Esophagus muscularis mucosa (tissue), 4 donors: ENCODE data around the gene SLC7A8. TPM values are rescaled to one million over a fixed set of nuclear protein-coding genes. Genes with fewer than 3 reads are reported as not detected.

Experiments used
- DNase-seq: peaks from one replicate; pipeline ENCODE4 v3.0.0-alpha.2; 2017; ENCODE audit errors: extremely low spot score
- H3K27ac ChIP-seq, 4 donors: fragments of 200-600 bp; sonication (generic); replicated peaks in 1 of 4; 1 replicate in 3 of 4; 2 replicates in 1 of 4; pipeline ENCODE4 v1.5.1; 2016 to 2019; ENCODE audit warnings: mild to moderate bottlenecking in 1 of 4
- H3K27me3 ChIP-seq, 4 donors: fragments of 200-600 bp; sonication (generic); one replicate each; pipeline versions ENCODE4 v1.5.1 to v1.6.0; 2016 to 2019
- H3K36me3 ChIP-seq, 4 donors: fragments of 200-600 bp; sonication (generic); one replicate each; pipeline ENCODE4 v1.5.1; 2016 to 2019
- H3K4me1 ChIP-seq, 4 donors: fragments of 200-600 bp; sonication (generic); one replicate each; pipeline ENCODE4 v1.5.1; 2016 to 2019
- H3K4me3 ChIP-seq, 4 donors: fragments of 200-600 bp; sonication (generic); 1 replicate in 2 of 4; 2 replicates in 2 of 4; pipeline ENCODE4 v1.5.1; 2016 to 2019; ENCODE audit warnings: mild to moderate bottlenecking in 4 of 4, moderate library complexity in 1 of 4
- H3K9me3 ChIP-seq, 4 donors: fragments of 200-600 bp; sonication (generic); 1 replicate in 3 of 4; 2 replicates in 1 of 4; pipeline ENCODE4 v1.5.1; 2016 to 2019
- EP300 ChIP-seq: sonication (generic); formaldehyde crosslinking; IDR thresholded peaks from one replicate; pipeline ENCODE4 v1.6.1; 2017; ENCODE audit warnings: antibody characterized with exemption
- POLR2A ChIP-seq: fragments of 450-650 bp; IDR thresholded peaks from one replicate; pipeline ENCODE4 v1.6.1; 2017; ENCODE audit warnings: antibody characterized with exemption, moderate library complexity, mild to moderate bottlenecking, low read depth
- POLR2AphosphoS5 ChIP-seq, 2 donors: sonication (generic); formaldehyde crosslinking; IDR thresholded peaks; one replicate each; pipeline ENCODE4 v1.6.1; 2017; ENCODE audit warnings: antibody characterized with exemption in 2 of 2
- WGBS: methylation state at CpG from one replicate; pipeline ENCODE4 v1.1.5; 2018; 5-methylcytosine and 5-hydroxymethylcytosine counted together
- intact Hi-C: fragments of 100-400 bp; cut with DNase I; formaldehyde crosslinking; loops from one replicate; pipeline ENCODE4 v1.15.1; 2023
- total RNA-seq, 4 donors: library from RNA; depleted of rRNA; stranded (reverse); fragments of >200 nt; gene quantifications; one replicate each; pipeline versions ENCODE4 v1.1.0 to v1.2.1, GENCODE V29; 2016
- TF ChIP-seq, protein P1 (sequence below), 3 experiments: fragments of 200-600 bp in 2 of 3; fragments of 450-650 bp in 1 of 3; sonication (generic) in 2 of 3; IDR thresholded peaks; one replicate each; pipeline ENCODE4 v1.5.1; 2017 to 2019; ENCODE audit warnings: antibody characterized with exemption in 3 of 3, mild to moderate bottlenecking in 2 of 3, moderate library complexity in 1 of 3

Gene SLC7A8
- total RNA-seq, 4 donors from 2014 or later, result 19.5 to 48.3 (median 32.5) TPM

DNA sequence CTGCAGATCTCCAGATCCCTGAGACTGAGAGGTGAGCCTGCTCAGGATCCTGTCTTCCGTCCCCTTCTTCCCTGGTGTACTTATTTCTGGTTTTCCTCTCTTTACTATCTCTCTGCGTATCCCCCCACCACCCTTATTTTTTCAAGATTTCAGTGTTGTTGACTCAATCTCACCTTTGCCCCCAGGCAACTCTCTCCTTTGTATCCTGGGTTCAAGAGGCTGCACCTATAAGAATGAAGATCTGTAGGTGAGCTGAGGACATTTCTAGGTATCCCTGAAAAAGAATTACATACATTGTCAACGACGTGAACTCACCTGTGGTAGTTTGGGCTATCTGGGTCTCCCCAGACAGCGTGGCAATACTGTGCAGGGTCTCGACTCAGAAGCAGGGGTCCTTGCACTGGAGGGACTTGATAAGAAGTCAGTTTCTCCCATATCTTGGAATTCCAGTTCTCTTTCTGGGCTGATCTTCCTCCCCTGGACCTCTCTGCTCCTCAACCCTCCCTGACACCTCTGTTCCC lies 79.3 kb downstream of the SLC7A8 start:
- no peak for DNase-seq
- 91% methylated on average over 6 of the region's 6 CpGs for WGBS
- Histone ChIP-seq H3K27ac (no peak overlapping the region), H3K4me3 (no peak overlapping the region), H3K4me1 (peaks cover 0 to 13% (median 2%) of the 10 kb centered on the region in 4 donors), H3K36me3 (peaks cover 0 to 5% (median 3%) of the 10 kb centered on the region in 4 donors), H3K27me3 (no peaks in the 10 kb centered on the region), H3K9me3 (no peaks in the 10 kb centered on the region)
- intact Hi-C loops, result no loop called here
- TF ChIP-seq EP300, result no peak
- TF ChIP-seq POLR2A, result no peak
- TF ChIP-seq, protein P1, sequence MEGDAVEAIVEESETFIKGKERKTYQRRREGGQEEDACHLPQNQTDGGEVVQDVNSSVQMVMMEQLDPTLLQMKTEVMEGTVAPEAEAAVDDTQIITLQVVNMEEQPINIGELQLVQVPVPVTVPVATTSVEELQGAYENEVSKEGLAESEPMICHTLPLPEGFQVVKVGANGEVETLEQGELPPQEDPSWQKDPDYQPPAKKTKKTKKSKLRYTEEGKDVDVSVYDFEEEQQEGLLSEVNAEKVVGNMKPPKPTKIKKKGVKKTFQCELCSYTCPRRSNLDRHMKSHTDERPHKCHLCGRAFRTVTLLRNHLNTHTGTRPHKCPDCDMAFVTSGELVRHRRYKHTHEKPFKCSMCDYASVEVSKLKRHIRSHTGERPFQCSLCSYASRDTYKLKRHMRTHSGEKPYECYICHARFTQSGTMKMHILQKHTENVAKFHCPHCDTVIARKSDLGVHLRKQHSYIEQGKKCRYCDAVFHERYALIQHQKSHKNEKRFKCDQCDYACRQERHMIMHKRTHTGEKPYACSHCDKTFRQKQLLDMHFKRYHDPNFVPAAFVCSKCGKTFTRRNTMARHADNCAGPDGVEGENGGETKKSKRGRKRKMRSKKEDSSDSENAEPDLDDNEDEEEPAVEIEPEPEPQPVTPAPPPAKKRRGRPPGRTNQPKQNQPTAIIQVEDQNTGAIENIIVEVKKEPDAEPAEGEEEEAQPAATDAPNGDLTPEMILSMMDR (IDR thresholded peaks at IDR 0.05), result no peak
- TF ChIP-seq POLR2AphosphoS5 (IDR thresholded peaks at IDR 0.05), result no peak

DNA sequence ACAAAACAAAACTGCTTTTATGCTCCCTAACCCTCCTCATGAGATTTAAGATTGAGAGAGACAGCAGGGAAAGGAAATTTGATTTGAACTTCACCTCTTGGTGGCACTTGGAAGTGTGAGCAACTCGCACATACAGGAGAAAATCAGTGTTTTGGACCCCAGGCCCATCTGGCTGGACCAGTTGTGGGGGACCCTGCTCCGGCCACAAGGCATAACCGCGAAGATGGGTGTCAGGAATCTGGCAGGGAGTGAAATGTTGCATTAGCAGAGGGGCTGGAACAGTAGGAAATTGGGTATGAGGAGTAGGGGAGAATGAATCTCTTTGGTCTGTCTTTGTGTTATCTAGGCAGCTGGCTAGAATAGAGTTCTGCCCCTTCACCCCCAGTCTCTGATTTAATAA lies 79.9 kb downstream of the SLC7A8 start:
- TF ChIP-seq, protein P1 (IDR thresholded peaks at IDR 0.05), result no peak
- TF ChIP-seq POLR2AphosphoS5 (IDR thresholded peaks at IDR 0.05), result no peak
- TF ChIP-seq POLR2A, result no peak
- peaks cover 0 to 14% (median 2%) of the 10 kb centered on the region in 4 donors for H3K4me1 ChIP-seq
- intact Hi-C loops, result no loop called here
- peaks cover 0 to 11% (median 9%) of the 10 kb centered on the region in 4 donors for H3K36me3 ChIP-seq
- no peak overlapping the region for H3K4me3 ChIP-seq
- 75% methylated on average over 4 of the region's 4 CpGs for WGBS
- H3K27ac ChIP-seq, result no peak overlapping the region
- H3K9me3 ChIP-seq, result no peaks in the 10 kb centered on the region
- no peak for DNase-seq
- H3K27me3 ChIP-seq, result no peaks in the 10 kb centered on the region

DNA sequence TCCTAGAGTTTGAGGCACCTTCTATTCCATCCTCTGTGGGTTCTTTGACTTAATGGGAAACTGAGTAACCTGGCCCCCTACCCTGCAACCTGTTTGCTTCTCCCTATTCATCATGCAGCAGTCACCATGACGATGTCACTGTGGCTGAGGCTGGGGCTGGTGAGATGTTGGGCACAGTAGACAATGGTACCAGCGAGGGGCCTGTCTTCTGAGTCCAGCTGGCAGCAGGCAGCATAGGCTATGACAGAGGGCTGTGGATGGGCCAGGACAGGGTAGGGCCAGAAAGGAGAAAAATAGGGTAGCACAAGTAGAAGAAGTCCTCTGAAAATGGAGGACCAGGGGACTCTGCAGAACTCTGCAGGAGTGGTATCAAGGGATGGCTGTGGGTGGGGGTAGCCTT lies 80.7 kb downstream of the SLC7A8 start:
- intact Hi-C loops, result no loop called here
- no peak overlapping the region for H3K27ac ChIP-seq
- peaks cover 1 to 20% (median 3%) of the 10 kb centered on the region in 4 donors for H3K4me1 ChIP-seq
- H3K9me3 ChIP-seq, result no peaks in the 10 kb centered on the region
- DNase-seq, result no peak
- WGBS, result 84% methylated on average over 2 of the region's 2 CpGs
- H3K4me3 ChIP-seq, result no peak overlapping the region
- no peaks in the 10 kb centered on the region for H3K27me3 ChIP-seq
- H3K36me3 ChIP-seq, result peaks cover 0 to 19% (median 16%) of the 10 kb centered on the region in 4 donors
- TF ChIP-seq POLR2A (no peak), EP300 (no peak), POLR2AphosphoS5 (IDR thresholded peaks at IDR 0.05) (no peak)
- TF ChIP-seq, protein P1 (IDR thresholded peaks at IDR 0.05), result no peak

DNA sequence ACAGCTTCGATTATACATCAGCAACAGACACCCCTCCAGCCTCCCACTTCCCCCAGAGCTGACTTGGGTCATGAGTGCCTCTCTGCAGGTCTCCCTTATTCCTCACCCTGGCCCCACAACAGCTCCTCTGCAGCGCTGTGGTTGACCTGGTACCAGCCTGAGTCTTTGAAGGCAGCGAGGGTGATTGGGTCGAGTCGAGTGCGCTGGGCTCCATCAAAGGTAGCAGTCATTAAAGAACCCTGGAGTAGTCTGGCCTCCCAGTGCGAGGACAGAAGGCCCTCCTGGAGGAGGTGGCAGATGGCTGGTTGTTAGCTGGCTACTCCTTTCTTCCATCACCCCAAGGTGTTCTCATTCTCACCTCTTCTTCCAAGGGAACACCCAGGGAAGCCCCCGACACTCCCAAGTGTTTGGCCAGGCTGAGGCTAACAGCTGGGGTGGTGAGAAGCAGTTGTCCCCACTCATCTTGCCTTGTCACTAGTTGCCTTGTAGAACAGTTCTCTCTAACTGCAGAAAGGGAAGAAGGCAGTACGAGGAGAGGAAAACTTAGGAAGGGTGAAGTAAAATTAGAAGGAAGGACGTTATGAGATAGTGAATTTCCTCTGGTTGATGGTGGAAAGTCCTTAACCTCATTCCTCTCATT lies 81.4 kb downstream of the SLC7A8 start:
- Histone ChIP-seq H3K27ac (peak overlapping the region in 1 of 4 donors; percentile 4), H3K4me3 (no peak overlapping the region), H3K27me3 (no peaks in the 10 kb centered on the region), H3K36me3 (peaks cover 0 to 23% (median 20%) of the 10 kb centered on the region in 4 donors), H3K9me3 (no peaks in the 10 kb centered on the region), H3K4me1 (peaks cover 8 to 27% (median 9%) of the 10 kb centered on the region in 4 donors)
- intact Hi-C loops, result no loop called here
- DNase-seq, result no peak
- TF ChIP-seq POLR2A, result no peak
- TF ChIP-seq, protein P1 (IDR thresholded peaks at IDR 0.05), result no peak
- no peak for TF ChIP-seq POLR2AphosphoS5 (IDR thresholded peaks at IDR 0.05)
- TF ChIP-seq EP300, result no peak
- WGBS, result 59% methylated on average over 5 of the region's 10 CpGs
